GM12891 (cell line): ENCODE results near the gene ZACN.
"Not testable (repeated sequence)": the region's sequence is repeated elsewhere in the genome, so short reads cannot be mapped to it uniquely, and the experiment has no call there.

ENCODE experiments used
- POLR2A ChIP-seq: IDR thresholded peaks from 2 replicates; pipeline ENCODE4 v1.6.1; 2011; ENCODE audit warnings: low read depth, low read length, control low read depth
- POLR2AphosphoS5 ChIP-seq: IDR thresholded peaks from 2 replicates; pipeline ENCODE4 v1.6.1; 2011; ENCODE audit warnings: low read depth, low read length, control low read depth
- POU2F2 ChIP-seq: IDR thresholded peaks from 2 replicates; pipeline ENCODE4 v1.6.1; 2011; ENCODE audit warnings: low read depth, mild to moderate bottlenecking, control low read depth, low read length, moderate library complexity
- TAF1 ChIP-seq: IDR thresholded peaks from 2 replicates; pipeline ENCODE4 v1.6.1; 2011; ENCODE audit warnings: low read depth, low read length, control low read depth

DNA sequence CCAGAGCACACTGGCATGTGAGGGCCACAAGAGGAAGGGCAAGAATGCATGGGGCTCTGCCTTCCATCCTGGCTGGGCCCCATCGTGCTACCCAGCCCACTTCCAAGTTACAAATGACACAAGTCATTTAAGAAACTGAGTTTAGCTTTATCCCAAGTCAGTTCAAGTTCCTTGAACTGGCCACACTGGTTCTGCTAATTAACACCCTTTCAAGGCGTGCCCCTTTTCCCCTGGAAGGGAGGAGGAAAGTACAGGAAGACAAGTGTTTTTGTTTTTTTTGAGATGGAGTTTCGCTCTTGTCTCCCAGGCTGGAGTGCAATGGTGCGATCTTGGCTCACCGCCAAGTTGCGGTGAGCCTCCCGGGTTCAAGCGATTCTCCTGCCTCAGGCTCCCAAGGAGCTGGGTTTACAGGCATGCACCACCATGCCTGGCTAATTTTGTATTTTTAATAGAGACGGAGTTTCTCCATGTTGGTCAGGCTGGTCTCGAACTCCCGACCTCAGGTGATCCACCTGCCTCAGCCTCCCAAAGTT is 34.4 kb upstream of the ZACN start:
- TF ChIP-seq POLR2A, TAF1, POU2F2, POLR2AphosphoS5: not testable (repeated sequence)
